Erythroblast (primary cell): ENCODE data around the gene KRT76.

ENCODE experiments used
- GATA1 ChIP-seq: IDR thresholded peaks from 2 replicates; pipeline ENCODE4 v1.6.1; 2011; ENCODE audit warnings: low read depth, mild to moderate bottlenecking, control low read depth, low read length, moderate library complexity
- POLR2A ChIP-seq: IDR thresholded peaks from 2 replicates; pipeline ENCODE4 v1.6.1; 2011; ENCODE audit warnings: mild to moderate bottlenecking, low read length

DNA sequence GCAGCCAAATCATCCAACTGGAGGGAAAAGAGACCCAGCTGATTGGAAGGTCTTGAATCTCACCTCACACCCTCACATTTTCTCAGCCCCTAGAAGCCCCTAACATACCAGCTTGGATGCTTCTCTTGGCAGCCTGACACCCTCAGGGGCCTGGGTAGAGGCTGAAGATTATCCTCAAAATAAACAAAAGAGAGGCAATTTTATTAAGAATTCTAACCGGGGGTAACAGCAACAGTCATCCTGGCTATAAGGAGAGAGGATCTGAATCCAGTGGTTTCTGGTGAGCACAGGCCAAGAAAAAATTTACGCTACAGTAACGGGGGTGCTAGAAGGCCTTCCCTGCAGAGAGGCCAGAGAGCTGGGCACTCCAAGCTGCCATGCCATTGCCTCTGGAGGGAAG is 21.6 kb downstream of the KRT76 start:
- TF ChIP-seq POLR2A = no peak
- TF ChIP-seq GATA1 = no peak
